Gastroesophageal sphincter (tissue), 3 donors: Measurements from ENCODE around the gene HOXD13.

Experiments used
- EP300 ChIP-seq: sonication (generic); formaldehyde crosslinking; IDR thresholded peaks from one replicate; pipeline ENCODE4 v1.6.1; 2017; ENCODE audit warnings: antibody characterized with exemption, mild to moderate bottlenecking
- POLR2A ChIP-seq, 2 donors: fragments of 450-650 bp; IDR thresholded peaks; one replicate each; pipeline ENCODE4 v1.6.1; 2017; ENCODE audit warnings: antibody characterized with exemption in 2 of 2, mild to moderate bottlenecking in 2 of 2, moderate library complexity in 1 of 2
- POLR2AphosphoS5 ChIP-seq: sonication (generic); formaldehyde crosslinking; IDR thresholded peaks from one replicate; pipeline ENCODE4 v1.6.1; 2017; ENCODE audit warnings: antibody characterized with exemption
- TF ChIP-seq, protein P1 (sequence below), 4 experiments: fragments of 200-600 bp in 2 of 4; fragments of 450-650 bp in 2 of 4; sonication (generic) in 1 of 4; IDR thresholded peaks; one replicate each; pipeline ENCODE4 v1.5.1; 2017 to 2019; ENCODE audit warnings: antibody characterized with exemption in 4 of 4, mild to moderate bottlenecking in 2 of 4, moderate library complexity in 2 of 4

DNA sequence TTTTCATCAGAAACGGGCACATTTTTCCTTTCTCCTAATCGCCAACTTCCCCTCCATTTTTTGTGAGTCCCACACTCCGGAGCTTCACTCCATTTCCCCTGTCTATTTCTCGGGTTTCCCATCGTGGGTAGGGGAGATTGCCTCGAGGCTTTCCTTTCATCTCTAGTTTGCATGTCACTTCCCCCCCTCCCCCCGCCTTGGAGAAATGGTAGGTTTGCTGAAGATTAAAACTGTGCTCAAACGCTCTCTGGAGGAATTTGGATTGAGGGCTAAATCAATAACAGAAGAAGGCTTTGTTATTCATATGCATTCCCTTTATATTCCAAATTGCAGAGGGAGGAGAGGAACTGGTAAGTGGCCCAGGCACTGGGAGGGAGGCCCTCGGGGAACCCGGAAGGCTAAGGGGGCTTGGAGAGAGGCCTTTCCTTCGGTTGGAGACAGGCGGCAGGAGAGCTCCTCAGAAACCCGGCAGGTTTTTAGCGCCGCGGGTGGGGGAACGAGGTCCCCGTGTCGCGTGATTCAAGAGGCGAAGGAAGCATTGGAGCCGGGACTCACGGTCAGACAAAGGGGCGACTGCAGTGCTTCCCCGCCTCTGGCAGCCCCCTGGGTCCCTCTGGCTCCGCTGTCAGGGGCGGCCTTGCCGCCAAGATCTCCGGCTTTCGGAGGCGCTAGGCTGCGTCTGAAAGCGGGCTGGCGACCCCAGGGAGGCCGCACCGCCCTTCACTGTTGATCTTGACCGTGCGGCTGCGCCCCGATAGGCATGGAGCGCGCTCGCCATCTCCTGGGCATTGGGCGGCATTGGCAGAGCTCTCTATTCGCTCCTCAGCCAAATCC is 4.7 kb downstream of the HOXD13 start:
- TF ChIP-seq, protein P1, sequence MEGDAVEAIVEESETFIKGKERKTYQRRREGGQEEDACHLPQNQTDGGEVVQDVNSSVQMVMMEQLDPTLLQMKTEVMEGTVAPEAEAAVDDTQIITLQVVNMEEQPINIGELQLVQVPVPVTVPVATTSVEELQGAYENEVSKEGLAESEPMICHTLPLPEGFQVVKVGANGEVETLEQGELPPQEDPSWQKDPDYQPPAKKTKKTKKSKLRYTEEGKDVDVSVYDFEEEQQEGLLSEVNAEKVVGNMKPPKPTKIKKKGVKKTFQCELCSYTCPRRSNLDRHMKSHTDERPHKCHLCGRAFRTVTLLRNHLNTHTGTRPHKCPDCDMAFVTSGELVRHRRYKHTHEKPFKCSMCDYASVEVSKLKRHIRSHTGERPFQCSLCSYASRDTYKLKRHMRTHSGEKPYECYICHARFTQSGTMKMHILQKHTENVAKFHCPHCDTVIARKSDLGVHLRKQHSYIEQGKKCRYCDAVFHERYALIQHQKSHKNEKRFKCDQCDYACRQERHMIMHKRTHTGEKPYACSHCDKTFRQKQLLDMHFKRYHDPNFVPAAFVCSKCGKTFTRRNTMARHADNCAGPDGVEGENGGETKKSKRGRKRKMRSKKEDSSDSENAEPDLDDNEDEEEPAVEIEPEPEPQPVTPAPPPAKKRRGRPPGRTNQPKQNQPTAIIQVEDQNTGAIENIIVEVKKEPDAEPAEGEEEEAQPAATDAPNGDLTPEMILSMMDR (IDR thresholded peaks at IDR 0.05): peak in 3 of 4 experiments; percentile 54 to 88 (median 61)
- no peak for TF ChIP-seq POLR2A (IDR thresholded peaks at IDR 0.05)
- no peak for TF ChIP-seq POLR2AphosphoS5
- TF ChIP-seq EP300: no peak
